GM12872 (cell line): ENCODE results near the gene NPFF.

Experiments used
- CTCF ChIP-seq: IDR thresholded peaks from 3 replicates; pipeline ENCODE4 v1.5.1; 2011; ENCODE audit warnings: low read depth, mild to moderate bottlenecking, low read length, moderate library complexity; ENCODE audit not compliant: insufficient read depth

NPFF gene

DNA sequence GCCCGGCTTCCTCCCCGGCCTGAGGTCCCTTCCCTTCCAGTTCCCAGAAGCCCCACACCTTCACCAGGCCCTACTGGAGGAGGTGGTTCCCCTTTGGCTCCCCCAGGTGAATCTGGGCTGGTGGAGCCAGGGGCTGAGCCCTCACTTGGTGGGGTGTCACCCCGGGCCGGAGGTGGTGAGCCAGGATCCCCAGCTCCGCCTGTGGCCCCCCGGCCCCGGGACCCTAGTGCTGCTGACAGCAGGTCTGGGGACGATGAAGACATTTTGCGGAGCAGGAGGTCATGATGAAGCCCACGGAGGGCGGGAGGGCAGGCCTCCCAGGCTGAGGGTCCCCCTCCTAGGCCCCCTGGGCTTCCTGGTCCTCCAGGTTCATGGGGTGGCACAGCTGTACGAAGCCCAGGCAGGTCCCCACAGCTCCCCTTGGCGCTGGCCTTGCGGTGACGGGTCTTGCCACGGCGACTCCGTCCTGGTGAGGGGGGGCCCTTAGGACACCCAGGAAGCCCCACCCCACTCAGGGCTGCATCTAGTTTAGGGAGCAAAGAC, 24.6 kb downstream of the NPFF start:
- TF ChIP-seq CTCF, result no peak

DNA sequence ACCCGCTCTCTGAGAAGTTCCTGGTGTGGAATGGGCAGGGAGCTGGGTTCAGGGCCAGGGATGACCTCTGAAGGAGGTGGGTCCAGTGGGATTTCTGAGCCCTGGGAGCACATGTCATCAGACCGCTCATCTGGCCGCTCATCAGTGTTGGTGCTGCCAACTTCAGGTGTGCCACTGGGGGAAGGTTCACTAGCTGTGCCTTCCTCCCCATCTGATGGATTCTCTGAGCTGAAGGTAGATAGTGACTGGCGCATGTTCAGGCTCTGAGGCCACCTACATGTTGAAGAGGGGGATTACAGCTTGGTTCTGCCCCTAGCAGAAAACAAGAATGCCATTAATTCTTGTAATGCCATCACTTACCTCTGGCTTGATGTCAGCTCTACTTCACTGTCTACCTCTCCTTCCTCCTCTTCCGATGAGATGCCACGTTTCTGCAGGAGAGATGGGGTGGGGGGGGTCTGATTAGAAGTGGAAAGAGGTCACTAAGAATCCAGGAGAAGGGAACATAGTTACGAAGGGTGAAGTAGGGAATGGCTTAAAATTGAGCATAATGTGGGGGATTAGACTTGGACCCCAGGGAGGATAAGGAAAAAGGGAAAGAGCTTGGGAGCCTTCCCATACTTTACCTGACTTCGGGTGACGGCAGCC, 25.2 kb downstream of the NPFF start:
- peak; percentile 46 for TF ChIP-seq CTCF

DNA sequence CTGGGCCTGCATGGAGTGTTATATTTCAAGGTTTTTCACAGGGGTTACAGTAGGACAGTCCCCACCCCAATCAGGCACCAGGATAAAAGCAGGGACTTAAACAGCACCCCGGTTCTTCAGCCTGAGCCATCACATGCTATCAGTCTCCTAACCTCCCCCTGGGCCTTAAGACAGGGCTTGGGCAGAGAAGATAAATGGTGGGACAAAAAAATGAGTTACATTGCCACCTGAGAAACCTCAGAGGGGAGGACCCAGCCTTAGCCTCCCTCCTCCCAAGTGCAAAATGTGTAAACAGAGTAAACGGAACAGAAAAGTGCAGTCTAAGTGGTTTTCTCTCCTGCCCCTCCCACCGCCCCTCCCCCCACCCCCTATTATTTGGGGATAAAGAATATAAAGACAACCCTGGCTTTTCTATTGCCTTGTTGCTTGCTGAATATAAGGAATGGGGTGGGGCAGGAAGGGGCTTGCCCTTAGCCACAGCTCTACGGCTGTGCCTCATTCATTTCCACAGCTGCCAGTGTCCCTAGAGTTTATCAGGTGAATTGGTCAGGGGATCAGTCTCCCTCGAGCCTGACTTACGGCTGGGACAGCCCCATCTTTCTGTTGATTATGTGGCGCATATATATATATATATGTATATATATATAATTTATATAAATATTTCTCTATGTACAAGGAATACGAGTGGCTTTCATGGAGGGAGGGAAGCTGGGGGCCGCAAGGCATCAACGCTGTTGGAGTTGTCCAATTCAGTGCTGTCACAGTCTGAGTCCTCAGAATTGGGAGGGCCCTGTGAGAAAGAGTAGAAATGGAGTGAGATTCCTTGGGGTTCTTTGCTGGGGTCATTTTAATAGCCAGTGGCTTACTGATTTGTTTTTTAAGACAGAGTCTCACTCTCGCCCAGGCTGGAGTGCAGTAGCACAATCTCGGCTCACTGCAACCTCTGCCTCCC, 26.5 kb downstream of the NPFF start:
- TF ChIP-seq CTCF, result no peak

DNA sequence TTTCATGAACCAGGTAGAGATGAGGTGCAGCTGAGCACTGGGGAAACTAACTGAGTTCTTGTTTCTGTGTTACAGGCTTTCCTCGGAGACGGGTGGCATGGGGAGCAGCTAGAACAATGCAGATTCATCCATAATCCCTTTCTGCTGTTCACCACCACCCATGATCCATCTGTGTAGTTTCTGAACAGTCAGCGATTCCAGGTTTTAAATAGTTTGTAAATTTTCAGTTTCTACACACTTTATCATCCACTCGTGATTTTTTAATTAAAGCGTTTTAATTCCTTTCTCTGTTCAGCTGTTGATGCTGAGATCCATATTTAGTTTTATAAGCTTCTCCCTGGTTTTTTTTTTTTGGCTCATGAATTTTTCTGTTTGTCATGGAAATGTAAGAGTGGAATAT, 28.0 kb downstream of the NPFF start:
- no peak for TF ChIP-seq CTCF

GRCh38 chr12:53478865-53479264, 28.4 kb downstream of the NPFF start:
- TF ChIP-seq CTCF, result no peak

- TF ChIP-seq CTCF, result peak; percentile 37; the same call in 2 of the 3 replicates
These were observed 30.5 kb downstream of the NPFF start for GRCh38 chr12:53476769-53477209.

DNA sequence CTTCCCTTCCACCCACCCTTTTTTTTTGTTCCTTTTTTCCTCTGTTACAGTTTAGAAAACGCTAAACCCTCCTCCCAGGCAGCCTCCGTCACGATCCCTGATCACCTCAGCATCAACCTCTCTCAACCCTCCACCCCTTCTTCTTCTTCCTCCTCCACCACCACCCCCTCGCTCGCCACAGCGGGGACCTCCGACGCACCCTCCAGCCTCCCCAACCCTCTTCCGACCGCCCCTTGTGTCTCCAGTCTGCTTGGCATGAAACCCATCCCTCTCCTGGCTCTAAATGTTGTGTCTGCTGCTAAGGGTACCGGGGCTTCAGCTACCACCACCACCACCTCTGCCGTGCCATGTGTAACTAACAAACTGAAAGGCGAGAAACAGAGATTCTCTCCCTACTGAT, 32.5 kb downstream of the NPFF start:
- no peak for TF ChIP-seq CTCF
